Activated naive CD4-positive, alpha-beta T cell treated with anti-CD3 and anti-CD28 coated beads, Interleukin-2, amount 50 U/mL, for 24 hours (primary cell): ENCODE data around the gene RASGRF2.

Experiments
- H3K27ac Mint-ChIP-seq: one replicate; pipeline ENCODE4 v1.8.0; 2021; ENCODE audit warnings: mild to moderate bottlenecking, mixed read lengths
- H3K27me3 Mint-ChIP-seq: one replicate; pipeline ENCODE4 v1.8.0; 2021; ENCODE audit warnings: mixed read lengths
- H3K36me3 Mint-ChIP-seq: one replicate; pipeline ENCODE4 v1.8.0; 2021; ENCODE audit warnings: mixed read lengths
- H3K4me1 Mint-ChIP-seq: one replicate; pipeline ENCODE4 v1.8.0; 2021; ENCODE audit warnings: mixed read lengths
- H3K4me3 Mint-ChIP-seq: one replicate; pipeline ENCODE4 v1.8.0; 2021; ENCODE audit warnings: mild to moderate bottlenecking, mixed read lengths
- H3K9me3 Mint-ChIP-seq: one replicate; pipeline ENCODE4 v1.8.0; 2021; ENCODE audit warnings: mixed read lengths

Gene RASGRF2

DNA sequence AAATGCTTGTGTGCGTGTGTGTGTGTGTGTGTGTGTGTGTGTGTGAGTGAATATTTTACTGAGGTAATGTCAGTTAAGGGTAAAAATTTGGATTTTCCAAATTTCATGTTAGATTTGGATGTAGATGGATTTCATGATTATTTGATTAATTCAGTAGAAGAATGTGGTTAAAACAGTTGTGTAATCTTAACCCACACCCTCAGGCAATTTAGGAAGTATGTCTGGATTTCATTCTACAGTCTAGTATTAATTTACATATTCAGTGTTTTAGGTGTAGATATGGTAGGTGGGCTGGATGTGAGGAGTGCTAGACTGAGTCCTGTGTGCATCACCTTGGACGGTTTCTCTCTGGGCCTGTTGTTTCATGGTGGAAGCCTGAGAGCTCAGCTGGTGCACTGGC lies 173.9 kb downstream of the RASGRF2 start:
- H3K36me3 Mint-ChIP-seq: peaks cover 40% of the 10 kb centered on the region

DNA sequence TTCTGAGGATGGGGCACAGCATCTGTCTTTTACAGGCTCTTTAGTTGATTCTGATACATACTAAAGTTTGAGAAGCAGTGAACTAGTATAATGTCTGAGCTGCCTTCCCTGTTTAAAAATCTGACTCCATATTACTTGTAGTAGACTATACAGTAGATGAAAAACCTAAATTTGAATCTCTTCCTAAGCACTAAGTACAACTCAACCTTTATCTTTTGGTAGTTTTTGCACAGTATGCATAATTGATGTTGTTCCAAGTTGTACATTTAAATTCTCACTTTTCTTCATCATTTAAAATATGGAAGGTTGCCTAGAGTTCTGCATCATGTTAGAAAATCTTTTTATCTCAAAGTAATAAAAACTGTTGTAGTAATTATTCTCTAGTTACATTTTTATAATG lies 174.4 kb downstream of the RASGRF2 start:
- H3K9me3 Mint-ChIP-seq: no peaks in the 10 kb centered on the region
- H3K27ac Mint-ChIP-seq: no peak overlapping the region
- H3K27me3 Mint-ChIP-seq: no peaks in the 10 kb centered on the region
- H3K4me3 Mint-ChIP-seq: no peak overlapping the region
- peaks cover 8% of the 10 kb centered on the region for H3K4me1 Mint-ChIP-seq
- H3K36me3 Mint-ChIP-seq: peaks cover 43% of the 10 kb centered on the region

More for the DNA sequence above, 173.9 kb downstream of the RASGRF2 start:
- H3K4me3 Mint-ChIP-seq: no peak overlapping the region
- peaks cover 8% of the 10 kb centered on the region for H3K4me1 Mint-ChIP-seq
- no peaks in the 10 kb centered on the region for H3K27me3 Mint-ChIP-seq
- H3K9me3 Mint-ChIP-seq: no peaks in the 10 kb centered on the region
- H3K27ac Mint-ChIP-seq: no peak overlapping the region

DNA sequence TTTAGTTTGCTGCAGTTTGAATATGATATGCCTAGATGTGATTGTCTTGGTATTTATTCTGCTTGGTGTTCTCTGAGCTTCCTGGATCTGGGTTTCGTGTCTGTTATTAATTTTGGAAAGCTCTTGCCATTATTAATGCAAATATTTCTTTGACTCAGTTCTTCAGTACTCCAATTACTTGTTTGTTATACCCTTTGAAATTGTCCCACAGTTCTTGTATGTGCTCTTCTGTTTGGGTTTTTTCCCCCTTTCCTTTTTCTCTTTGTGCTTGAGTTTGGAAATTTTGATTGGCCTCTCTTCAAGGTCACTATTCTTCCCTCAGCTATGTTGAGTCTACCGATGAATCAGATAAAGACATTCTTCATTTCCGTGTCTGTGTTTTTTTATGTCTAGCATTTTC lies 176.4 kb downstream of the RASGRF2 start:
- H3K9me3 Mint-ChIP-seq: no peaks in the 10 kb centered on the region
- H3K27ac Mint-ChIP-seq: no peak overlapping the region
- no peak overlapping the region for H3K4me3 Mint-ChIP-seq
- H3K4me1 Mint-ChIP-seq: peaks cover 9% of the 10 kb centered on the region
- peaks cover 35% of the 10 kb centered on the region for H3K36me3 Mint-ChIP-seq
- H3K27me3 Mint-ChIP-seq: no peaks in the 10 kb centered on the region

DNA sequence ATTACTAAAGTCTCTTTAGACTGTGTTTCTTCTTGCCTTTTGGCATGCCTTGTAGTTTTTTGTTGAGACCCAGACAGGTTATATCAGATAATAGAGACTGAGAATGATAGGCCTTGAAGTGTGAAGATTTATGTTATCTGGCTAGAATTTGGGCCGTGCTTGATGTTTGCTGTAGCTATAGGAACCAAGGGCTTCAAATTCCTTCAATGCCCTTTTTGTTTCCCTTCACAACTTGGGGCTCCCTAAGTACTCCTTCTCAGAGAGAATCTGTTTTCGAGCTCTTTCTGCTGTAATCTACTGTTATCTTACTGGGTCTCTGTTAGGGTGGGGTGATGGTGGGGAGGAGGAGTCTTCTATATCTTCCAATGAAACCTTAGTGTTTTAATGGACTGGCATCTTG lies 177.7 kb downstream of the RASGRF2 start:
- Mint-ChIP-seq H3K9me3 (no peaks in the 10 kb centered on the region), H3K27me3 (no peaks in the 10 kb centered on the region), H3K27ac (no peak overlapping the region), H3K36me3 (peaks cover 30% of the 10 kb centered on the region), H3K4me1 (peaks cover 10% of the 10 kb centered on the region), H3K4me3 (no peak overlapping the region)

DNA sequence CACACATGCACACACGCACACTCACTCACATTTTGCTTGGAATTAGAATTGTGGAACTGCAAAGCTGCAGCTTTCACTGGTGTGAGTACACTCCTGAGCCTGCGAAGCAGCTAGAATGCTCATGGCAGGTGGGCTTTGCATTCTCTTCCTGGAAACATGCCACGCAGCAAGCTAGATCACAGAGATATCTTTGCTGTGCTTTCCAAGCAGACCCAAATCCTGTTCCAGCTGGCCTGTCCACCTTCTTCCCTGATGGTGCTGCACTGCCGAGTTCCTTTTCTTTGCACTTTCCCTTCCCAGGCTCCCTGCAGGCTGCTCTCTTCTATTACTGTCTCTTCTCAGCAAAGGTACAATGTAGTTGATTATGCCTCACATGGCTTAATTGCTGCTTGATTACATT lies 180.3 kb downstream of the RASGRF2 start:
- H3K27ac Mint-ChIP-seq: no peak overlapping the region
- H3K9me3 Mint-ChIP-seq: no peaks in the 10 kb centered on the region
- H3K4me3 Mint-ChIP-seq: no peak overlapping the region
- H3K36me3 Mint-ChIP-seq: peaks cover 21% of the 10 kb centered on the region
- no peaks in the 10 kb centered on the region for H3K27me3 Mint-ChIP-seq
- H3K4me1 Mint-ChIP-seq: peaks cover 10% of the 10 kb centered on the region

DNA sequence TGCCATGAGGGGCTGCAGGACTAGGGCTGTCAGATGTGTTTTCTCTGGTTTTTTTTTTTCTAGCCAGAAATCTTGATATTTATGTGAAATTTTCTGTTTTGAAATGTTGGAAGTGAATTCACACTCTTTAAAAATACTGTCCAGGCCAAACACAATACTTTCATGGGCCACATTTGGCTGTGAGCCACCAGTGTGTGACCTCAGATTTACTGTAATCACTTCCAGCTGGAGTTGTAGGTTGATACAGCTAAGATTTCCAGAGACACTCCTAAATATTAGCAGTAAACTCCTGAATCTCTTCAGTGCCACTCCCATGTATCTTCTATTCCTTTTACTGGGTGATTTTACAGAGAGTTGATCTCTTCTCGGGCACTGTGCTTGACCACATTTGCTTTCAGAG lies 180.8 kb downstream of the RASGRF2 start:
- Mint-ChIP-seq H3K36me3 (peaks cover 19% of the 10 kb centered on the region), H3K4me3 (no peak overlapping the region), H3K27me3 (no peaks in the 10 kb centered on the region), H3K9me3 (no peaks in the 10 kb centered on the region), H3K4me1 (peaks cover 10% of the 10 kb centered on the region), H3K27ac (no peak overlapping the region)

DNA sequence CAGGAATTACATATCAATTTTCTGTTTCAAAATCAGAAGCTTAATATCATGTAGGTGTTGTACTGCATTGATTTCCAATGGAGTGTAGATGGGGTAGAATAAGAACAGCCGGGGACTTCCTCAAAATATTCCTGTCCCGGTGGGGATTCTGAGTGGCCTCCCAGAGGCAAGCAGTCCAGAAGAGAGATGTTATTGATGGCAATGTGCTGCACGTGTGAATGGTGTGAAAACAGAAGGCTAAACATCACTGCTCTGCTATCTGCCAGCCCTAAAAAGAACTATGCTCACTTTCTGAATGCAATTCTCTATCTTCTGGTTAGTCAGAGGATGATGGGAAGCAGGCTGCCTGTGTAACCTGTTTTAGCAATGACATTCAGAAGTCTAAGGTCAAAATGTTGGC lies 181.9 kb downstream of the RASGRF2 start:
- no peak overlapping the region for H3K27ac Mint-ChIP-seq
- no peaks in the 10 kb centered on the region for H3K9me3 Mint-ChIP-seq
- H3K27me3 Mint-ChIP-seq: no peaks in the 10 kb centered on the region
- H3K4me1 Mint-ChIP-seq: peaks cover 5% of the 10 kb centered on the region
- H3K36me3 Mint-ChIP-seq: peaks cover 17% of the 10 kb centered on the region
- no peak overlapping the region for H3K4me3 Mint-ChIP-seq

DNA sequence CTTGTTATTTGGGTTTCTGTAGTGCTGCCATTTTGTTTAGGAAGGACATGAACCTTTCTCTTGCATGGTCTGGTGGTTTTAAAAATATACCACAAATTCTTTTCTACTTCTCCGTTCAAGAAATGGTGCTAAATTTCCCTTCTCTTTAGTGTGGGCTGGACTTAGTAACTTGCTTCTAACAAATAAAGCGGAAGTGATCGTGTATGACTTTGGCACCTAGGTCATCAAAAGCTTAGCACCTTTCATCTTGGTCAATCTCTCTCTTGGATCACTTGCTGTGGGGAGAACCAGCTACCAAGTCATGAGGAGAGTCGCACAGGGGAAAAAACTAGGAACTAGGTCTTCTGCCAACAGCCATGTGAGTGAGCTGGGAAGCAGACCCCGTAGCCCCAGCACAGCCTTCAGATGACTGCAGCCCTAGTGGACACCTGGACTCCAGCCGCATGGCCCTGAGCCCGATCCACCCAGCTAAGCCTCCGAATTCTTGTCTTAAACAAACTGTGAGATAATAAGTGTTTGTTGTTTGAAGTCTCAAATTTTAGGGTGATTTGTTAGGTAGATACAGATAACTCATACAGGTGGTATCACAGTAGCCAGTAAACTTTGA lies 185.3 kb downstream of the RASGRF2 start:
- Mint-ChIP-seq H3K9me3 (no peaks in the 10 kb centered on the region), H3K27me3 (no peaks in the 10 kb centered on the region), H3K27ac (no peak overlapping the region), H3K36me3 (peaks cover 23% of the 10 kb centered on the region), H3K4me3 (no peak overlapping the region), H3K4me1 (peaks cover 5% of the 10 kb centered on the region)

DNA sequence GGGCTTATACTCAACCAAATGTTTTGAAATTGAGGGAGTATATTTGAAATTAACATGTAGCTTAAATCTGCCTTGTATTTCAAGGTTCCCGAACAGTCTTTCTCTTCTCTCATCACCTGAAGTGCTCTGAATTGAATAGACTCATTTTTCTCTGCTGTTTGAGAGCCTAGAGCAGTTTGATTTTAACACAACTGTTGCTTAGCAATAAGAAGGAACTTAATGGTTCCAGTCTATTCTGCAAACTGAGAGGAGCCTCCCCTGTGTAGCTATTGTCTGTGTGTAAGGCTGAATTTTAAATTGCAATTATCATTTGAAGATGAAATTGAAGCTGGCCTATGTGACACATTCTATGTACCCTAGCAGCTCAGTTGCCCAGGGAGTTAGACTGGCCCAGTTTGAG lies 185.9 kb downstream of the RASGRF2 start:
- Mint-ChIP-seq H3K27ac (no peak overlapping the region), H3K36me3 (peaks cover 26% of the 10 kb centered on the region), H3K4me1 (peaks cover 5% of the 10 kb centered on the region), H3K27me3 (no peaks in the 10 kb centered on the region), H3K4me3 (no peak overlapping the region), H3K9me3 (no peaks in the 10 kb centered on the region)

DNA sequence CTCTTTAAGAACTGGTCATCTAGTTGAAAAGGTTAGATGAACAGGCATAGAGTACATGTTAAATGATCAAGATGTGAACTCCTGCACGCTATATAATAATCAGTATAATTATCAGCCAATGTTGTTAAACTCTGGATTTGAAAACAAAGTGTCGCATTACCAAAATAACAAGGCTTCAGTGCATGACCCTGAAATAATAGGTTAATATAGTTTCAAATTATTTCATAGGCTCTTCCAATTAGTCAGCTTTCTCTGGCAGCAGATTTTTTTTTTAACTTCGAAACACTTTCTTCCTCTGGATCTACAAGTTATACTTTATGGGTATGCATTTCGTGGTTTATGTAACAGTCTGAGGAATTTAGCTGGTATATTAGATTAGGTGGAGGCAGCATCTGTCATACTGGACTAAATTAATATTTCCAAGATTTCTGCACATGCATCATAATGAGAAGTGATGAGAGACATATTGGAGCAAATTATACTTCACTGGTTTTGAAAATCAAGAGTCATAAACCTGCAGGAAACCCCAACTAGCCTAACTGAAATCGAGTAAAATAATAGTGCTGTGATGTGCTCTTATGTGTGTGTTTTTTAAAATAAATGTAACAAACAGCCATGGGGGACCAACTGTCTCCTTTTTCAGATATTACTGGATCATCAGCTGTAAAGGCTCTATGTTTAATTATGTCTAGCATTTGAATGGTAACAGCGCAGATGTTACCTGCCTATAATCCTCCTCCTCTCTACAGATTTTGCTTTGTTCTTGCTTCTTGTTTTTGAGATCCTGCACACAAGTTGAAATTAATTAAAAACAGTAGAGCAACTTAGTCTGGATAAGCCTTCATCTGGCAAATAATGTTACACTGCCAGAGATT lies 187.1 kb downstream of the RASGRF2 start:
- Mint-ChIP-seq H3K4me3 (no peak overlapping the region), H3K36me3 (peaks cover 24% of the 10 kb centered on the region), H3K27ac (no peak overlapping the region), H3K4me1 (no peaks in the 10 kb centered on the region), H3K9me3 (no peaks in the 10 kb centered on the region), H3K27me3 (no peaks in the 10 kb centered on the region)

DNA sequence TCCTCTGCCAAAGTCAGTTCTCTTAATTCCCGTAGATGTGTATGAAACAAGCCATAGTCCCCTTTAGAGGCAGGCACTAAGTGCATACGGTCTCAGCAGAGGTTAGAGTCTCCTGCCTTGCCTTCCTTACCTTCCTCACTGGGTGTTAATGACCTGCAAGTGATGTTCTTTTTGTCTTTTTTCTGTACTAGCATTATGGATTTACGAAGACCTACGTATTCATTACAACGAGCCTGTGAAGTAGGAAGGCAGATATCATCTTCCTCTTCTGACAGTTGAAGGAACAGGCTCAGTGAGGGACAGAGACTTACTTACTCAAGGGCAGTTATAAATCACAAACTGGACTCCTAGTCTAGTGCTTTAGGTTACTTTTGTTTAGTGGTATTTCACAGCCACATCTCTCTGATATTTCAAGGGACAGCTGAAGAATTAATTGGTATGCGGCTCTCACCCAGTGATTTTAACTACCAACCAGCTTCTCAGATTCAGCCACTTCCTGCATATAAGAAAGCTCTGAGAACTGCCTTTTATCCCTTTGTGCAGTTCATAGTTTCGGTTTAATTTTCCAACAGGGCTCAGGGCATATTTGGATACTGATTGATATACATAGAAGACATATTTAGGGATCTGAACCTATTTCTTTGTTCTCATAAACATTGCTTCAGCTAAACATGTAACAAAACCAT lies 187.9 kb downstream of the RASGRF2 start:
- peaks cover 30% of the 10 kb centered on the region for H3K36me3 Mint-ChIP-seq
- no peaks in the 10 kb centered on the region for H3K27me3 Mint-ChIP-seq
- peaks cover 2% of the 10 kb centered on the region for H3K9me3 Mint-ChIP-seq
- no peaks in the 10 kb centered on the region for H3K4me1 Mint-ChIP-seq
- no peak overlapping the region for H3K4me3 Mint-ChIP-seq
- no peak overlapping the region for H3K27ac Mint-ChIP-seq

DNA sequence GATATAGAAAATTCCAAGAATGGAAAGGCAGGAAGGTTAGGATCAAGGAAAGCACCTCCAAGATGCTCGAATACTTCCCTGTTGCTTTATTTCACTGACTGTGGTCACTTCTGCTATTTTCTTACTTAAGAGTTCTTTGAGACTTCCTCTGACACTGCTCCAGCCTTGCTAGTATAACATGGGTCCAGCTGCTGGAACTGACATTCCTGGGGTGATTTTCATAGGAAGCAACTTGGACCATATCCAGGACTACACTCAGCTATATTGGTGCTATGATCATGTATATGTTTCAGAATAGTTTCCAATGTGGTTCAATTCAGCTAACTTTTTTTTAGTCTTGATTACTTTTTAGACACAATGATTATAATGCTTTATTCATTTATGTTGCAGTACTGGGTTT lies 191.4 kb downstream of the RASGRF2 start:
- Mint-ChIP-seq H3K36me3 (peaks cover 44% of the 10 kb centered on the region), H3K27me3 (no peaks in the 10 kb centered on the region), H3K4me3 (no peak overlapping the region), H3K9me3 (peaks cover 16% of the 10 kb centered on the region), H3K4me1 (no peaks in the 10 kb centered on the region), H3K27ac (no peak overlapping the region)

DNA sequence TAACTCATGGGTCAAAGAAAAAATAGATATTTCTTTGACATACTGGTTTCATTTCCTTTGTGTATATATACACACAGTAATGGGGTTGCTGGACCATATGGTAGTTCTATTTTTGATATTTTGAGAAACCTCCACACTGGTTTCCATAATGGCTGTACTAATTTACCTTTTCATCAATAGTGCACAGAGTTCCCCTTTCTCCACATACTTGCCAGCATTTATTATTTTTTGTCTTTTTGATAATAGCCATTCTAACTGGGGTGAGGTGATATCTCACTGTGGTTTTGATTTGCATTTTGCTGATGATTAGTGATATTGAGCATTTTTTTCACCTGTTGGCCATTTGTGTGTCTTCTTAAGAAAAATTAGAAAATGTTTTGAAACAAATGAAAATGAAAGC lies 194.6 kb downstream of the RASGRF2 start:
- Mint-ChIP-seq H3K27me3 (no peaks in the 10 kb centered on the region), H3K4me1 (no peaks in the 10 kb centered on the region), H3K9me3 (peaks cover 16% of the 10 kb centered on the region), H3K36me3 (peaks cover 36% of the 10 kb centered on the region), H3K27ac (no peak overlapping the region), H3K4me3 (no peak overlapping the region)

DNA sequence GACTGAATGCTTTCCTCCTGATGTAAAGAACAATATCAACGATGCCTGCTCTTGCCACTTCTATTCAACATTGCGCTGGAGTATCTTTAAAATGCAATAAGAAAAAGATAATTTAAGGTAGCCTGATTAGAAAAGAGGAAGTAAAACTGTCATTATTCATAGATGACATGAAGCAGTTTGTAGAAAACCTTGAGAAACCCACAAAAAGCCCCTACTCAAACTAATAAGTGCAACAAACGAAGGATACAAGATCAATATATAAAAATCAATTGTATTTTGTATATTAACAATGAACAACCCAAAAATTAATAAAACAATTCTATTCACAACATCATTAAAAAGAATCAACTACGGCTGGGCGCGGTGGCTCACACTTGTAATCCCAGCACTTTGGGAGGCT lies 196.6 kb downstream of the RASGRF2 start:
- Mint-ChIP-seq H3K36me3 (peaks cover 29% of the 10 kb centered on the region), H3K9me3 (peaks cover 16% of the 10 kb centered on the region), H3K4me3 (no peak overlapping the region), H3K27me3 (no peaks in the 10 kb centered on the region), H3K4me1 (no peaks in the 10 kb centered on the region), H3K27ac (no peak overlapping the region)

DNA sequence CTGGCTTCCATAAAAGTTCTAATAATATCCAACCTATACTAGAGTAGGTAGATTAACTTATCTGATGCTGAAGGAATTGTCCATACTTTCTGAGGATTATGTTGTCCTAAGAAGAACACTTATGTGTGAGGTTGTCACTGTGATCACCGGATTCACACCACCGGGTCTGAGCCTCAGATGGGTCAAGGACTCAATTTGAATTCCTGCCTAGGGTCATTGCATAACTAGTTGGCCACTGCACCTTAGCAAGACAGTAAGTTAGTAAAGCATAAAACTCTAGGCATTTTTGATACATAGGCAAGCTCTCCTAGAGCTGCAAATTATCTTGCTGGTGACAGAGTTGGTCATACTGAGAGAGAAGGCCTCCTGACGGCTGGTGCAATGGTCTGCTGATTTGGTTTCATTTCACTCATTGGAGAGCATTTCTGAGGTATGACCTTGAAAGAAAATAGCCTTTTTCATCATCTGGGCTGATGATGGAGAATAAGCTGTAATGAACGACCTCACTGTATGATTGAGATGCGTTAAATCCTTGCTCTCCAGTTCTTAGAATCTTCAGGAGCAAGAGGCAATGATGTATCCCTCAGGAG lies 200.9 kb downstream of the RASGRF2 start:
- Mint-ChIP-seq H3K4me1 (no peaks in the 10 kb centered on the region), H3K27me3 (no peaks in the 10 kb centered on the region), H3K4me3 (no peak overlapping the region), H3K27ac (no peak overlapping the region), H3K9me3 (no peaks in the 10 kb centered on the region), H3K36me3 (peaks cover 2% of the 10 kb centered on the region)

DNA sequence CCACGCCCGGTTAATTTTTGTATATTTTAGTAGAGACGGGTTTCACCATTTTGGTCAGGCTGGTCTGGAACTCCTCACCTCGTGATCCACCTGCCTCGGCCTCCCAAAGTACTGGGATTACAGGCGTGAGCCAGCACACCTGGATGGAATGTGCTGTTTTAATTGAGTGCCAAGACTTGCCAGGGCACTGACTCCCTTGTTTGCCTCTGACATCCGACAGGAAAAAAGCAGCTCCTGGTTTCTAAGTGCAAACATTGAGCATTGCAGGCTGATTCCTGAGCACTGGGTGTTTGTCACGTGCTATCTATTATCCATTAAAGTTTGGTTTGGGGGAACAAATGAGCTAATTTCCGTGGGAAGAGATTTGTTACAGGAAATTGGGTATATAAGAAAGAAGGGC lies 202.3 kb downstream of the RASGRF2 start:
- H3K27ac Mint-ChIP-seq: no peak overlapping the region

More for the DNA sequence above, 202.3 kb downstream of the RASGRF2 start:
- Mint-ChIP-seq H3K27me3 (no peaks in the 10 kb centered on the region), H3K4me3 (no peak overlapping the region), H3K36me3 (no peaks in the 10 kb centered on the region), H3K9me3 (no peaks in the 10 kb centered on the region), H3K4me1 (no peaks in the 10 kb centered on the region)
